ENCODE measurements around the gene BMP2K. TPM values are rescaled to one million over a fixed set of nuclear protein-coding genes. Genes with fewer than 3 reads are reported as not detected.

Gene BMP2K
- total RNA-seq, 2 donors from 2014 or later = 15.8 to 18.9 TPM

- TF ChIP-seq CTCF (IDR thresholded peaks at IDR 0.05) (no peak), POLR2A (IDR thresholded peaks at IDR 0.05) (no peak)
- intact Hi-C loops (cut with DNase I) = no loop called here
- no peak for ATAC-seq
Measured at GRCh38 chr4:78766650-78767049, 9.5 kb upstream of the BMP2K start.

GRCh38 chr4:78767350-78767749 is 8.8 kb upstream of the BMP2K start:
- intact Hi-C loops (cut with DNase I) = no loop called here

More at GRCh38 chr4:78766650-78767049, 9.5 kb upstream of the BMP2K start:
- H3K9me3 ChIP-seq = no peaks in the 10 kb centered on the region
- no peaks in the 10 kb centered on the region for H3K36me3 ChIP-seq (replicated peaks in 1 of 2; ENCODE audit: insufficient read depth in 1 of 2, low read depth in 2 of 2)
- no peak overlapping the region for H3K27ac ChIP-seq
- no peaks in the 10 kb centered on the region for H3K27me3 ChIP-seq
- no peak for DNase-seq
- 78 to 79% methylated on average over 5 of the region's 5 CpGs for WGBS, 2 donors
- no peaks in the 10 kb centered on the region for H3K4me1 ChIP-seq
- no peak overlapping the region for H3K4me3 ChIP-seq

GRCh38 chr4:78768452-78769180 is 7.5 kb upstream of the BMP2K start:
- no peak overlapping the region for H3K27ac ChIP-seq
- no peak for ATAC-seq

More at GRCh38 chr4:78767350-78767749, 8.8 kb upstream of the BMP2K start:
- Histone ChIP-seq H3K27me3 (no peaks in the 10 kb centered on the region), H3K36me3 (replicated peaks in 1 of 2; ENCODE audit: insufficient read depth in 1 of 2, low read depth in 2 of 2) (no peaks in the 10 kb centered on the region), H3K27ac (no peak overlapping the region), H3K9me3 (no peaks in the 10 kb centered on the region), H3K4me1 (no peaks in the 10 kb centered on the region), H3K4me3 (no peak overlapping the region)
- DNase-seq (no peak), ATAC-seq (no peak)
- TF ChIP-seq POLR2A (IDR thresholded peaks at IDR 0.05) = no peak
- TF ChIP-seq CTCF (IDR thresholded peaks at IDR 0.05) = no peak

GRCh38 chr4:78770091-78770642 is 6.0 kb upstream of the BMP2K start:
- no peak overlapping the region for H3K27ac ChIP-seq
- intact Hi-C loops (cut with DNase I) = no loop called here
- TF ChIP-seq CTCF (IDR thresholded peaks at IDR 0.05) = no peak
- TF ChIP-seq POLR2A (IDR thresholded peaks at IDR 0.05) = no peak
- H3K4me1 ChIP-seq = peaks cover 8% of the 10 kb centered on the region
- H3K4me3 ChIP-seq = no peak overlapping the region
- 34 to 49% methylated on average over 3 of the region's 3 CpGs for WGBS, 2 donors
- DNase-seq (no peak), ATAC-seq (no peak)
- no peaks in the 10 kb centered on the region for H3K9me3 ChIP-seq
- no peaks in the 10 kb centered on the region for H3K27me3 ChIP-seq
- no peaks in the 10 kb centered on the region for H3K36me3 ChIP-seq (replicated peaks in 1 of 2; ENCODE audit: insufficient read depth in 1 of 2, low read depth in 2 of 2)

More at GRCh38 chr4:78768452-78769180, 7.5 kb upstream of the BMP2K start:
- TF ChIP-seq CTCF (IDR thresholded peaks at IDR 0.05) = no peak
- TF ChIP-seq POLR2A (IDR thresholded peaks at IDR 0.05) = no peak
- no peak for DNase-seq
- Histone ChIP-seq H3K4me1 (no peaks in the 10 kb centered on the region), H3K4me3 (no peak overlapping the region), H3K36me3 (replicated peaks in 1 of 2; ENCODE audit: insufficient read depth in 1 of 2, low read depth in 2 of 2) (no peaks in the 10 kb centered on the region), H3K9me3 (no peaks in the 10 kb centered on the region), H3K27me3 (no peaks in the 10 kb centered on the region)
- intact Hi-C loops (cut with DNase I) = no loop called here
- 62 to 64% methylated on average over 12 of the region's 12 CpGs for WGBS, 2 donors
